CD14-positive monocyte (primary cell): Measurements from ENCODE around the gene INPP5B. TPM values are rescaled to one million over a fixed set of nuclear protein-coding genes. Genes with fewer than 3 reads are reported as not detected.

ENCODE experiments used
- DNase-seq, 3 donors: peaks; one replicate each; pipeline ENCODE4 v3.0.0-alpha.2; 2011 to 2022
- H2AFZ ChIP-seq: 2 replicates; pipeline ENCODE4 v1.6.0; 2012; ENCODE audit warnings: mild to moderate bottlenecking, low read depth, low read length, inconsistent platforms; ENCODE audit not compliant: insufficient read depth, poor library complexity, severe bottlenecking
- H3K27ac ChIP-seq, 2 donors: 1 replicate in 1 of 2; 2 replicates in 1 of 2; pipeline ENCODE4 v1.5.1; 2012 to 2013; ENCODE audit warnings: low read length in 2 of 2, control low read depth in 1 of 2, inconsistent platforms in 1 of 2, low read depth in 1 of 2, mild to moderate bottlenecking in 1 of 2
- H3K27me3 ChIP-seq, 2 donors: one replicate each; pipeline versions ENCODE4 v1.6.0 to v1.6.1; 2011 to 2013; ENCODE audit warnings: low read length in 2 of 2; ENCODE audit not compliant: control insufficient read depth in 2 of 2, insufficient read depth in 2 of 2
- H3K36me3 ChIP-seq, 2 donors: replicated peaks in 1 of 2; 1 replicate in 1 of 2; 2 replicates in 1 of 2; pipeline versions ENCODE4 v1.5.1 to v1.6.1; 2012 to 2013; ENCODE audit warnings: low read length in 2 of 2, control low read depth in 1 of 2, inconsistent platforms in 1 of 2, mild to moderate bottlenecking in 1 of 2; ENCODE audit not compliant: insufficient read depth in 2 of 2, control insufficient read depth in 1 of 2
- H3K4me1 ChIP-seq, 2 donors: 1 replicate in 1 of 2; 2 replicates in 1 of 2; pipeline versions ENCODE4 v1.5.1 to v1.6.1; 2012 to 2013; ENCODE audit warnings: low read length in 2 of 2, control low read depth in 1 of 2, inconsistent platforms in 1 of 2, mild to moderate bottlenecking in 1 of 2, moderate library complexity in 1 of 2; ENCODE audit not compliant: insufficient read depth in 2 of 2, control insufficient read depth in 1 of 2
- H3K4me2 ChIP-seq: replicated peaks from 2 replicates; pipeline ENCODE3; 2012; ENCODE audit warnings: low read length, moderate library complexity, mild to moderate bottlenecking; ENCODE audit not compliant: poor library complexity, severe bottlenecking; ENCODE audit errors: extremely low read depth
- H3K4me3 ChIP-seq, 3 experiments: fragments of 200-600 bp in 1 of 3; sonication (generic) in 1 of 3; replicated peaks in 1 of 3; 1 replicate in 2 of 3; 2 replicates in 1 of 3; pipeline ENCODE4 v1.5.1; 2011 to 2013; ENCODE audit warnings: low read length in 3 of 3, mild to moderate bottlenecking in 3 of 3, control low read depth in 2 of 3, low read depth in 2 of 3, inconsistent platforms in 1 of 3, moderate library complexity in 1 of 3
- H3K79me2 ChIP-seq: 2 replicates; pipeline ENCODE4 v1.6.0; 2012; ENCODE audit warnings: mild to moderate bottlenecking, control low read depth, inconsistent platforms, low read length, moderate library complexity; ENCODE audit not compliant: insufficient read depth
- H3K9ac ChIP-seq: 2 replicates; pipeline ENCODE4 v1.6.0; 2017; ENCODE audit warnings: low read length, mild to moderate bottlenecking; ENCODE audit not compliant: insufficient read depth, poor library complexity, severe bottlenecking
- H3K9me3 ChIP-seq, 2 donors: replicated peaks in 1 of 2; 1 replicate in 1 of 2; 2 replicates in 1 of 2; pipeline versions ENCODE4 v1.5.1 to v1.6.1; 2012 to 2013; ENCODE audit warnings: low read length in 2 of 2, control low read depth in 1 of 2; ENCODE audit not compliant: control insufficient read depth in 1 of 2, insufficient read depth in 1 of 2
- H4K20me1 ChIP-seq: 2 replicates; pipeline ENCODE4 v1.6.0; 2012; ENCODE audit warnings: mild to moderate bottlenecking, low read length, control low read depth, moderate library complexity; ENCODE audit not compliant: insufficient read depth
- H3K27ac Mint-ChIP-seq, 7 donors: one replicate each; pipeline ENCODE4 v1.8.0; 2020; ENCODE audit warnings: mild to moderate bottlenecking in 7 of 7, mixed read lengths in 7 of 7, moderate library complexity in 6 of 7, inconsistent platforms in 2 of 7
- H3K27me3 Mint-ChIP-seq, 3 donors: one replicate each; pipeline ENCODE4 v1.8.0; 2021 to 2022; ENCODE audit warnings: low read depth in 3 of 3, mild to moderate bottlenecking in 3 of 3, mixed read lengths in 3 of 3, moderate library complexity in 3 of 3, inconsistent platforms in 1 of 3
- H3K36me3 Mint-ChIP-seq, 2 donors: one replicate each; pipeline ENCODE4 v1.8.0; 2020; ENCODE audit warnings: mixed read lengths in 2 of 2, inconsistent platforms in 1 of 2, mild to moderate bottlenecking in 1 of 2
- H3K4me1 Mint-ChIP-seq: one replicate; pipeline ENCODE4 v1.8.0; 2020; ENCODE audit warnings: mild to moderate bottlenecking, mixed read lengths
- H3K4me3 Mint-ChIP-seq, 2 donors: one replicate each; pipeline ENCODE4 v1.8.0; 2020; ENCODE audit warnings: mild to moderate bottlenecking in 2 of 2, mixed read lengths in 2 of 2, moderate library complexity in 1 of 2
- H3K9me3 Mint-ChIP-seq, 7 donors: one replicate each; pipeline ENCODE4 v1.8.0; 2020 to 2022; ENCODE audit warnings: mixed read lengths in 7 of 7, mild to moderate bottlenecking in 6 of 7, moderate library complexity in 6 of 7, inconsistent platforms in 2 of 7
- CTCF ChIP-seq: fragments of 200-600 bp; IDR thresholded peaks from one replicate; pipeline ENCODE4 v1.8.0; 2022; ENCODE audit warnings: antibody characterized with exemption, mild to moderate bottlenecking
- WGBS: methylation state at CpG from one replicate; pipeline ENCODE4 v1.1.5; 2013; ENCODE audit warnings: missing lambda C conversion rate; ENCODE audit not compliant: insufficient coverage; 5-methylcytosine and 5-hydroxymethylcytosine counted together
- intact Hi-C, 2 donors: fragments of 100-400 bp; cut with micrococcal nuclease; formaldehyde crosslinking; loops; one replicate each; pipeline versions ENCODE4 v1.15.0 to v1.15.1; 2023
- polyA plus RNA-seq, 3 donors: library from polyadenylated mRNA; depleted of rRNA in 1 of 3; unstranded in 2 of 3; stranded (reverse) in 1 of 3; fragments of 300-500 nt in 2 of 3; fragments of >200 nt in 1 of 3; fragmentation: Illumina TruSeq in 2 of 3; gene quantifications; 1 replicate in 2 of 3; 2 replicates in 1 of 3; pipeline ENCODE4 v1.2.3, GENCODE V29; 2012 to 2021

INPP5B gene
- polyA plus RNA-seq, 3 donors: 3.0 to 13.1 (median 5.8) TPM

- H3K4me3 ChIP-seq: no peak overlapping the region
- H3K27ac Mint-ChIP-seq: no peak overlapping the region
- peaks cover 37 to 47% of the 10 kb centered on the region in 2 donors for H3K36me3 Mint-ChIP-seq
- DNase-seq: no peak
- no peaks in the 10 kb centered on the region for H3K9me3 Mint-ChIP-seq
- H3K27me3 ChIP-seq: no peaks in the 10 kb centered on the region
- H4K20me1 ChIP-seq: peaks cover 5% of the 10 kb centered on the region
- peaks cover 43 to 52% of the 10 kb centered on the region in 2 donors for H3K36me3 ChIP-seq
- H3K27ac ChIP-seq: no peak overlapping the region
- no peaks in the 10 kb centered on the region for H3K9me3 ChIP-seq
- H3K79me2 ChIP-seq: peaks cover 16% of the 10 kb centered on the region
- peaks cover 16 to 22% of the 10 kb centered on the region in 2 donors for H3K4me1 ChIP-seq
- H3K4me3 Mint-ChIP-seq: no peak overlapping the region
- H3K27me3 Mint-ChIP-seq: peaks cover 0 to 3% (median 1%) of the 10 kb centered on the region in 3 donors
- no peak overlapping the region for H3K9ac ChIP-seq
- TF ChIP-seq CTCF: no peak
- no peak overlapping the region for H2AFZ ChIP-seq
- H3K4me2 ChIP-seq: no peak overlapping the region
- intact Hi-C loops: loop anchor here in 1 of 2 donors (10.0 kb wide), 1 partner anchor 183 kb away; the partner anchor contains the start of genes C1orf122 and YRDC
- peaks cover 18% of the 10 kb centered on the region for H3K4me1 Mint-ChIP-seq
- no CpG with 5 or more reads among the region's 1 CpG for WGBS
Observed at GRCh38 chr1:37987679-37988078, 40.8 kb upstream of the INPP5B start.

- Histone ChIP-seq H3K27me3 (no peaks in the 10 kb centered on the region), H3K4me2 (no peak overlapping the region), H3K27ac (no peak overlapping the region), H3K36me3 (peaks cover 81 to 92% of the 10 kb centered on the region in 2 donors), H2AFZ (no peak overlapping the region), H3K4me3 (no peak overlapping the region), H4K20me1 (no peaks in the 10 kb centered on the region), H3K9ac (no peak overlapping the region), H3K4me1 (peaks cover 4% of the 10 kb centered on the region in 2 donors), H3K9me3 (no peaks in the 10 kb centered on the region), H3K79me2 (peaks cover 15% of the 10 kb centered on the region)
- intact Hi-C loops: loop anchor here (5.0 to 10.0 kb wide), 2 partner anchors 39 to 179 kb away; partner anchors contain the start of genes C1orf122 (in 1 of the 2) and YRDC (in 1 of the 2)
- no peak for DNase-seq
- Mint-ChIP-seq H3K27ac (no peak overlapping the region), H3K4me3 (no peak overlapping the region), H3K27me3 (no peaks in the 10 kb centered on the region), H3K36me3 (peaks cover 74 to 88% of the 10 kb centered on the region in 2 donors), H3K9me3 (no peaks in the 10 kb centered on the region), H3K4me1 (peaks cover 3% of the 10 kb centered on the region)
- no peak for TF ChIP-seq CTCF
- WGBS: no CpG with 5 or more reads among the region's 2 CpGs
Observed at GRCh38 chr1:37983546-37983945, 36.7 kb upstream of the INPP5B start.
